Measurements from ENCODE around the gene GTF3C2.
"Not testable (repeated sequence)": the region's sequence is repeated elsewhere in the genome, so short reads cannot be mapped to it uniquely, and the experiment has no call there.

Gene GTF3C2

GRCh38 chr2:27375513-27376099, 19.0 kb upstream of the GTF3C2 start:
- in situ Hi-C loops (cut with HindIII; ENCODE audit: low sequenced_read_pairs), result no loop called here

DNA sequence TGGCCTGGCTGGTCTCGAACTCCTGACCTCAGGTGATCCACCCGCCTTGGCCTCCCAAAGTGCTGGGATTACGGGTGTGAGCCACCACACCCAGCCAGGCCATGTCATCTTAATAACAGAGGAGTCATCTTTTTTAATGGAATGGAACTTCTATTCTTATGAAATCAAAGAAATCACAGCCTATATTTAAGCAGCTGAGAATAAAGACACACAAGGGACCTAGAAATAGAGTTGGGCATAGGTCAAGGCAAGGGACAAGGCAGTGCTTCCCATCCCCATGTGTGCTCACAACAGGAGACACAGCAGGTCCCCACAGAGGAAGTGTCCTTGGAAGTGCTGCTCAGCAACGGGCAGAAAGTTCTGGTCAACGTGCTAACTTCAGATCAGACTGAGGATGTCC, 17.0 kb upstream of the GTF3C2 start:
- in situ Hi-C loops (cut with HindIII; ENCODE audit: low sequenced_read_pairs), result no loop called here

GRCh38 chr2:27372937-27373336, 16.4 kb upstream of the GTF3C2 start:
- in situ Hi-C loops (cut with HindIII; ENCODE audit: low sequenced_read_pairs), result no loop called here

- in situ Hi-C loops (cut with HindIII; ENCODE audit: low sequenced_read_pairs), result no loop called here
These were observed 14.5 kb upstream of the GTF3C2 start for GRCh38 chr2:27370816-27371620.

GRCh38 chr2:27370026-27370815, 13.7 kb upstream of the GTF3C2 start, which contains the start of the genes EIF2B4 and SNX17:
EIF2B4 (minus strand) TSS chr2:27370338; CDS start chr2:27370314, 24 bp downstream.
SNX17 (plus strand) TSS chr2:27370616; CDS start chr2:27370744, 128 bp downstream.
- in situ Hi-C loops (cut with HindIII; ENCODE audit: low sequenced_read_pairs), result no loop called here

GRCh38 chr2:27369471-27370025, 13.0 kb upstream of the GTF3C2 start:
- in situ Hi-C loops (cut with HindIII; ENCODE audit: low sequenced_read_pairs), result no loop called here

DNA sequence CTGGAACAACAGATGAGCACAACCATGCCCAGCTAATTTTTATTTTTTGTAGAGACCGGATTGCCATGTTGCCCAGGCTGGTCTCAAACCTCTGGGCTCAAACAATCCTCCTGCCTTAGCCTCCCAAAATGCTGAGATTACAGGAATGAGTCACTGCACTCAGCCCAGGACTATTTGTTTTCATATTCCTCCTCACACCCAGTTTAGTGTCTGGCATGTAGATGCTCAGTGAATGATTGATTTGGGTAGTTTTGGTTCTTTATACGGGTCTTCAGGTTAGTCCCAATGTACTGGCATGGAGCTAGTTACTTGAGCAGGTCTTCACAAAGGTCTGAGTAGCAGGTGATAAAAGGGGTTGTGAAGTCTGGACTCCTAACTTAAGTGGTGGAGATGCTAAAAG, 7.4 kb upstream of the GTF3C2 start:
- in situ Hi-C loops (cut with HindIII; ENCODE audit: low sequenced_read_pairs), result no loop called here

DNA sequence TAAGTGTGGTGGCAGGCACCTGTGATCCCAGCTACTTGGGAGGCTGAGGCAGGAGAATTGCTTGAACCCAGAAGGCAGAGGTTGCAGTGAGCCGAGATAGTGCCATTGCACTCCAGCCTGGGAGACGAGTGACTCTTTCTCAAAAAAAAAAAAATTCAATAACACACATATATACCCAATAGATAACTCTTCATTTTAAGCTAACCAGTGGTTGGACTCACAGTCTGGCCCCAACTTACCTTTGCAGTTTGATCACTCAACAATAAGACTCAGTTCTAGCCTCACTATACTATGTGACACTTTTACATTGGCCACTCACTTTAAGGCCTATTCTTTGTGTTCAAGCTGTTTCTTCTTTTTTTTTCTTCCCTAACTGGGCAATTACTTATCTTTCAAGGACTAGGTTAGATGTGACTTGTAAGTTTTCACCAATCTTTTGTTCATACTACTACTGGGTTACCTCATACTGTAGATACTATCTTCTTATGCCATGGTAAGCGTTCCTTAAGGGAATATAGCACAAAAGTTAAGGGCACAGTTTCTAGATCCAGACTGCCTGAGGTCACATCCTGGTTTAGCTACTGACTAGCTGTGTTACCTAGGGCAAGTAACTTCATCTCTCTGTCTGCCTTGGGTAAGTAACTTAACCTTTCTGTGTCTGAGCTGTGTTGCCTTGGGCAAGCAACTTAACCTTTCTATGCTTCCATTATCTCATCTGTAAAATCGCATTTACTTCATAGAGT, 6.3 kb upstream of the GTF3C2 start:
- in situ Hi-C loops (cut with HindIII; ENCODE audit: low sequenced_read_pairs), result no loop called here

- in situ Hi-C loops (cut with HindIII; ENCODE audit: low sequenced_read_pairs), result no loop called here
These were observed 545 bp downstream of the GTF3C2 start for GRCh38 chr2:27356056-27356381.

GRCh38 chr2:27354597-27354927, 2.0 kb downstream of the GTF3C2 start:
- in situ Hi-C loops (cut with HindIII; ENCODE audit: low sequenced_read_pairs), result no loop called here

DNA sequence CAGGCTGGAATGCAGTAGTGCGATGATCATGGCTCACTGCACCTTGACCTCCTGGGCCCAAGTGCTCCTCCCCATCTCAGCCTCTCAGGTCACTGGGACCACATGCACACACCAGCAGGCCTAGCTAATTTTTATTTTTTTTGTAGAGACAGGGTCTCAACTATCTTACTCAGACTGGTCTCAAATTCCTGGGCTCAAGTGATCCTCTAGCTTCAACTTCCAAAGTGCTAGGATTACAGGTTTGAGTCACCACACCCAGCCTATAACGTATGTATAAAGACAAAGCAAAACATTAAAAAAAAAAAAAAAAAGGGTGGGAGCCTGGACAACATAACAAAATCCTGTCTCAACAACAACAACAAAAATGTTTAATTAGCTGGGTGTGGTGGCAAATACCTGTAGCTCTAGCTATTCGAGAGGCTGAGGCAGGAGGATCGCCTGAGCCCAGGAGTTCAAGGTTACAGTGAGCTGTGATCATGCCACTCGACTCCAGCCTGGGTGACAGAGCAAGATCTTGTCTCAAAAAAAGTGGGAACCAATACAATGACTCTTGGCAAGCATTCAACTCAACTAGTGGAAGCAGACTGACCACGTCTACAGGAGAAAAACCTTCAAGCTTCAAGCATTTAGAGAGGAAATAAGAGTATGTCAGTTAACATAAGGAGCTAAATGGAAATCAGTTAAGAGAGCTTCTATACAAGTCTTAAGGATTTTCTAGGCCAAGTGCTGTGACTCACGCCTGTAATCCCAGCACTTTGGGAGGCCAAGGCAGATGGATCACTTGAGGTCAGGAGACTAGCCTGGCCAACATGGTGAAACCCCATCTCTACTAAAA, 2.6 kb downstream of the GTF3C2 start:
- in situ Hi-C loops (cut with HindIII; ENCODE audit: low sequenced_read_pairs), result no loop called here

GRCh38 chr2:27353386-27353761, 3.2 kb downstream of the GTF3C2 start:
- in situ Hi-C loops (cut with HindIII; ENCODE audit: low sequenced_read_pairs), result not testable (repeated sequence)

- in situ Hi-C loops (cut with HindIII; ENCODE audit: low sequenced_read_pairs), result no loop called here
These were observed 4.6 kb downstream of the GTF3C2 start for GRCh38 chr2:27351802-27352598.

GRCh38 chr2:27350106-27350693, 6.4 kb downstream of the GTF3C2 start:
- in situ Hi-C loops (cut with HindIII; ENCODE audit: low sequenced_read_pairs), result no loop called here

DNA sequence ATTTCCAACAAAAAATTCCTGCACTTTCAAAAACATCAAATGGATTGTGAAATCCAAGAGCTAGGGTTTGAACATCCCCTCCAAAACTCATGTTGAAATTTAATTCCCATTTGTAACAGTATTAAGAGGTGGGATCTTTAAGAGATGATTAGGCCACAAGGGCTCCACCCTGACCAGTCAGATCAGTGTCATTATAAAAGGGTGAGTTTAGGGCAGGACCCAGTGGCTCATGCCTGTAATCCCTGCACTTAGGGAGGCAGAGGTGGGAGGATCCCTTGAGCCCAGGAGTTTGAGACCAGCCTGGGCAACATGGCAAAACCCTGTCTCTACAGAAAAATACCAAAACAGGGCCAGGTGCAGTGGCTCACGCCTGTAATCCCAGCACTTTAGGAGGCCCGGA, 8.9 kb downstream of the GTF3C2 start:
- in situ Hi-C loops (cut with HindIII; ENCODE audit: low sequenced_read_pairs), result no loop called here

DNA sequence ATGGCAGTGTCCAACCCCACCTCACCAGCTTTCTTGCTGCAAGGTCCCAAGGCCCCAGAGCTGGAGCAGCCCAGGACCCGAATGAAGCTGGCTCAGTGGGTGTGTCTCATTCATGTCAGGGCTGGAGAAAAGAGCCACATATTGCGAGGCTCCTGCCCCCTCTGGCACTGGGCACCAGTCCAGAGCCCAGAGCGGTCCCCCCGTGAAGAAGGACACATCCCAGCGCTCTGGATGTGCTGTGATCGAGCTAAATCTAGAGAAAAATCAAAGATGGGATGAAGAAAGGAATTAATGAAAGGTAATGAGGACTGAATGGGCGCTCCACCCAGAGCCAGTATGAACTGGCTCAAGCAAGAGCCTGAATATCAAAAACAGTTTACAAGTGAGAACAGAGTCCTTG, 20.4 kb downstream of the GTF3C2 start:
- in situ Hi-C loops (cut with HindIII; ENCODE audit: low sequenced_read_pairs), result no loop called here

GRCh38 chr2:27335311-27335710, 21.3 kb downstream of the GTF3C2 start:
- in situ Hi-C loops (cut with HindIII; ENCODE audit: low sequenced_read_pairs), result no loop called here

DNA sequence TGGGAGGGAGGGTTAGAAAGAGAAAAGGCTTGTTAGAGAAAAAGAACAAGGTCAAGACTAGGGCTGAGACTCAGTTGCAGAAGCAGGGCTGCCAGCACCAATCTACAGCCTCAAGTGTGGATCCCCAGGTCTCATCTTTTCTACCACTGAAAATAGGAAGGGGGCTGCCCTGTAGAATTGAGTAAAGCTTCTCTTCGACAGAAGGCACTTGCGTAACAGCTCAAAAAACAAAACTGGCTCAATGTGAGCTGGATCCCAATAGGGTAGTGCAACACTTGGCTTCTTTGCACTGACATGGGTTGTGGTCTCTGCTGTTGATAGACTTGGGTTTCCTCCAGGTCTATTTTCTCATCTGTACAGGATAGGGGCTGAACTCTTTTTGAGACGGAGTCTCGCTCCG, 31.8 kb downstream of the GTF3C2 start:
- in situ Hi-C loops (cut with HindIII; ENCODE audit: low sequenced_read_pairs), result no loop called here

Measured in DLD1 (cell line).